GM21786 (cell line): ENCODE results near the gene DCHS1.

Experiments used
- ATAC-seq: cut with Tn5 transposase; IDR thresholded peaks from one replicate; pipeline ENCODE4 v1.9.1; 2021; ENCODE audit not compliant: unreplicated experiment

Gene DCHS1

GRCh38 chr11:6599449-6599848 lies 56.2 kb downstream of the DCHS1 start:
- no peak for ATAC-seq

- ATAC-seq = no peak
Measured at GRCh38 chr11:6598555-6598954, 57.1 kb downstream of the DCHS1 start.

GRCh38 chr11:6596239-6596877 lies 59.3 kb downstream of the DCHS1 start:
- no peak for ATAC-seq

GRCh38 chr11:6594142-6594768 lies 61.4 kb downstream of the DCHS1 start:
- no peak for ATAC-seq

GRCh38 chr11:6588018-6588417 lies 67.6 kb downstream of the DCHS1 start:
- ATAC-seq = no peak

- ATAC-seq = no peak
Measured at GRCh38 chr11:6587360-6587953, 68.2 kb downstream of the DCHS1 start.

GRCh38 chr11:6586434-6587359 lies 68.9 kb downstream of the DCHS1 start:
- no peak for ATAC-seq

GRCh38 chr11:6584528-6584927 lies 71.1 kb downstream of the DCHS1 start:
- ATAC-seq = no peak

GRCh38 chr11:6583584-6583983 lies 72.0 kb downstream of the DCHS1 start:
- no peak for ATAC-seq

GRCh38 chr11:6579681-6580080 lies 75.9 kb downstream of the DCHS1 start:
- no peak for ATAC-seq

- ATAC-seq = no peak
Measured at GRCh38 chr11:6578134-6578533, 77.5 kb downstream of the DCHS1 start.

GRCh38 chr11:6576471-6577373 lies 78.9 kb downstream of the DCHS1 start:
- ATAC-seq = no peak

- no peak for ATAC-seq
Measured at GRCh38 chr11:6574816-6575715, 80.5 kb downstream of the DCHS1 start.

- no peak for ATAC-seq
Measured at GRCh38 chr11:6572215-6572614, 83.4 kb downstream of the DCHS1 start.

GRCh38 chr11:6571434-6572008 lies 84.1 kb downstream of the DCHS1 start:
- ATAC-seq = no peak
